ENCODE measurements around the gene WAC.

WAC gene

GRCh38 chr10:28587270-28587969 is 54.5 kb downstream of the WAC start:
- no peak for TF ChIP-seq CTCF (IDR thresholded peaks at IDR 0.05; ENCODE audit: insufficient read depth, low read depth, low read length, missing control alignments)
- H3K4me3 ChIP-seq (ENCODE audit: low read length) = no peak overlapping the region
- DNase-seq (ENCODE audit: low read depth) = no peak

- H3K4me3 ChIP-seq (ENCODE audit: low read length) = no peak overlapping the region
- no peak for TF ChIP-seq CTCF (IDR thresholded peaks at IDR 0.05; ENCODE audit: insufficient read depth, low read depth, low read length, missing control alignments)
- DNase-seq (ENCODE audit: low read depth) = peak; percentile 21
Measured at GRCh38 chr10:28587970-28588290, 55.0 kb downstream of the WAC start.

GRCh38 chr10:28592953-28593352 is 60.0 kb downstream of the WAC start:
- DNase-seq (ENCODE audit: low read depth) = peak; percentile 85
- no peak for TF ChIP-seq CTCF (IDR thresholded peaks at IDR 0.05; ENCODE audit: insufficient read depth, low read depth, low read length, missing control alignments)
- H3K4me3 ChIP-seq (ENCODE audit: low read length) = no peak overlapping the region

GRCh38 chr10:28593811-28594210 is 60.9 kb downstream of the WAC start:
- no peak overlapping the region for H3K4me3 ChIP-seq (ENCODE audit: low read length)
- peak; percentile 82 for DNase-seq (ENCODE audit: low read depth)

GRCh38 chr10:28594406-28594805 is 61.5 kb downstream of the WAC start:
- H3K4me3 ChIP-seq (ENCODE audit: low read length) = no peak overlapping the region
- TF ChIP-seq CTCF (IDR thresholded peaks at IDR 0.05; ENCODE audit: insufficient read depth, low read depth, low read length, missing control alignments) = no peak
- DNase-seq (ENCODE audit: low read depth) = no peak

More at GRCh38 chr10:28593811-28594210, 60.9 kb downstream of the WAC start:
- TF ChIP-seq CTCF (IDR thresholded peaks at IDR 0.05; ENCODE audit: insufficient read depth, low read depth, low read length, missing control alignments) = no peak

GRCh38 chr10:28595613-28596012 is 62.7 kb downstream of the WAC start:
- TF ChIP-seq CTCF (IDR thresholded peaks at IDR 0.05; ENCODE audit: insufficient read depth, low read depth, low read length, missing control alignments) = no peak
- H3K4me3 ChIP-seq (ENCODE audit: low read length) = no peak overlapping the region
- no peak for DNase-seq (ENCODE audit: low read depth)

GRCh38 chr10:28600056-28600455 is 67.1 kb downstream of the WAC start:
- DNase-seq (ENCODE audit: low read depth) = no peak
- no peak for TF ChIP-seq CTCF (IDR thresholded peaks at IDR 0.05; ENCODE audit: insufficient read depth, low read depth, low read length, missing control alignments)
- H3K4me3 ChIP-seq (ENCODE audit: low read length) = no peak overlapping the region
